ENCODE data around the gene SRGAP2C. TPM values are rescaled to one million over a fixed set of nuclear protein-coding genes. Genes with fewer than 3 reads are reported as not detected.
"Not testable (repeated sequence)": the region's sequence is repeated elsewhere in the genome, so short reads cannot be mapped to it uniquely, and the experiment has no call there.

Gene SRGAP2C
- total and polyA plus RNA-seq, 2 donors (not counting 3 experiments of a cell fraction or from before 2014, with no cell fraction given): 5.6 to 56.4 TPM

DNA sequence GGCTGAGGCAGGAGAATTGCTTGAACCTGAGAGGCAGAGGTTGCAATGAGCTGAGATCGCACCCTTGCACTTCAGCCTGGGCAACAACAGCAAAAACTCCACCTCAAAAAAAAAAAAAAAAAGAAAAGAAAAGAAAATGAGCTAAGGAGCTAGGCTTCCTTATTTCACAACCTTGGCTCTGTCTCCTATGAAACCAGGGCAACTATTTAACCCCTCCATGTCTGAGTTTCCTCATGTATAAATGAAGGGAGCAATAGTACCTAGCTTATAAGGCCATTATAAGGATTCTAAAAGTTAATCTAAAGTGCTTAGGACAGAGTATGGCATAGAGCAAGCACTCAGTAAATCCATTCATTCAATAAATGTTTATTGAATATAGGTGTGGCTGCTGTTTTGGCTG, 33.5 kb upstream of the SRGAP2C start:
- H3K79me2 ChIP-seq (ENCODE audit: control insufficient read depth, insufficient read depth, low read length); H3K4me1 ChIP-seq (ENCODE audit: control insufficient read depth, extremely low read depth, insufficient read depth, low read length); H3K36me3 ChIP-seq (ENCODE audit: control insufficient read depth in 2 of 2, extremely low read depth in 1 of 2, insufficient read depth in 2 of 2, low read length in 2 of 2); dilution Hi-C loops (cut with MboI; ENCODE audit: extremely low pct_ligation_motif_present, low sequenced_read_pairs); H3K4me3 ChIP-seq (replicated peaks in 1 of 3; ENCODE audit: insufficient read depth in 1 of 3, low read depth in 1 of 3, low read length in 3 of 3); H2AFZ ChIP-seq (ENCODE audit: low read depth, low read length); FAIRE-seq; H4K20me1 ChIP-seq (replicated peaks; ENCODE audit: control insufficient read depth, extremely low read depth, insufficient read depth, low read length); H3K9me1 ChIP-seq (replicated peaks; ENCODE audit: control insufficient read depth, extremely low read depth, insufficient read depth, low read length); H3K27me3 ChIP-seq (ENCODE audit: control insufficient read depth in 2 of 2, insufficient read depth in 2 of 2, low read length in 2 of 2); H3K9ac ChIP-seq (replicated peaks; ENCODE audit: extremely low read depth, insufficient read depth, low read length); POLR2A ChIA-PET; H3K27ac ChIP-seq (ENCODE audit: insufficient read depth, low read depth, low read length); CTCF ChIA-PET; H3K4me2 ChIP-seq (ENCODE audit: insufficient read depth, low read length); H3K9me3 ChIP-seq (replicated peaks; ENCODE audit: control insufficient read depth, insufficient read depth, low read length); BruUV-seq (replicated peaks); DNase-seq (ENCODE audit: low read depth, low spot score); intact Hi-C loops (cut with micrococcal nuclease): not testable (repeated sequence)

DNA sequence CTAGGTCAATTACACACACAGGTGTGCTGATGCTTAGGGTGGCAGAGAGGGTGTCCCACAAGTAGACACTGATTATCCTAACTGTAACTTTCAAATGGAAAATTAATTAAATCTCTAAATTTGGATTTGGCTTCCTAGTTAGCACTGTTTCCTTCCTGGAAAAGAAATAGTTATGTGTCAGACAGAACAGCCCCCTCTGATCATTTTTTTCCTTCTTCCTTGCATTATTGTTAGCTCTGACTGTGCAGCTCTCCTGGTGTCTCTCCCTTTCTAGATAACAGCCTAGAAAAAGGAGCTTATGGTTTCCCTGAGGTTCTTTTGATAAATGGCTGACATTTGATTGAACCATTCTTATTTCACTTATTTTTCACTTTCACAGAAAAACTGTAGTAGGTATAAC, 32.0 kb upstream of the SRGAP2C start:
- H3K9ac ChIP-seq (replicated peaks; ENCODE audit: extremely low read depth, insufficient read depth, low read length); H3K4me1 ChIP-seq (ENCODE audit: control insufficient read depth, extremely low read depth, insufficient read depth, low read length); H2AFZ ChIP-seq (ENCODE audit: low read depth, low read length); DNase-seq (ENCODE audit: low read depth, low spot score); FAIRE-seq; H3K36me3 ChIP-seq (ENCODE audit: control insufficient read depth in 2 of 2, extremely low read depth in 1 of 2, insufficient read depth in 2 of 2, low read length in 2 of 2); intact Hi-C loops (cut with micrococcal nuclease); POLR2A ChIA-PET; H3K9me3 ChIP-seq (replicated peaks; ENCODE audit: control insufficient read depth, insufficient read depth, low read length); dilution Hi-C loops (cut with MboI; ENCODE audit: extremely low pct_ligation_motif_present, low sequenced_read_pairs); H3K4me3 ChIP-seq (replicated peaks in 1 of 3; ENCODE audit: insufficient read depth in 1 of 3, low read depth in 1 of 3, low read length in 3 of 3); H3K79me2 ChIP-seq (ENCODE audit: control insufficient read depth, insufficient read depth, low read length); CTCF ChIA-PET; BruUV-seq (replicated peaks); H4K20me1 ChIP-seq (replicated peaks; ENCODE audit: control insufficient read depth, extremely low read depth, insufficient read depth, low read length); H3K27ac ChIP-seq (ENCODE audit: insufficient read depth, low read depth, low read length); H3K9me1 ChIP-seq (replicated peaks; ENCODE audit: control insufficient read depth, extremely low read depth, insufficient read depth, low read length); H3K27me3 ChIP-seq (ENCODE audit: control insufficient read depth in 2 of 2, insufficient read depth in 2 of 2, low read length in 2 of 2); H3K4me2 ChIP-seq (ENCODE audit: insufficient read depth, low read length): not testable (repeated sequence)

DNA sequence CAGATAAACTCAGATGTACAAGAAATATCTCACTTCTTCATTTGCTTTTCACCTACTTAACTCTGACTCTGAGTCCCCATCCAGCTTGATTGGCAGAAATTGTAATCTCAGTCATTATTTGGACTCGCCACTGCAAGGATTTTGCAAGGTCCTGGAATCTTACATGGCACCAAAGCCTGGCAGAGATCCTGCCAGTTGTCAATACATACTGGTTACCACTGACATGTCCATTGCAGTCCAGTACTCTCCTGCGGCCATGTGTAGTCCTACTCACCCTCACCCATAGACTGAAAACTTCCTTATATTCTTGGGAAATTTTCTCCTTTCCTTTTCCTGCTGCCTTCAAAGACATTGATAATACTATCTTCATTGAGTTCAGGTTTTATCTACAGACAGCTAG, 30.0 kb upstream of the SRGAP2C start:
- FAIRE-seq; H3K27me3 ChIP-seq (ENCODE audit: control insufficient read depth in 2 of 2, insufficient read depth in 2 of 2, low read length in 2 of 2); dilution Hi-C loops (cut with MboI; ENCODE audit: extremely low pct_ligation_motif_present, low sequenced_read_pairs): not testable (repeated sequence)

DNA sequence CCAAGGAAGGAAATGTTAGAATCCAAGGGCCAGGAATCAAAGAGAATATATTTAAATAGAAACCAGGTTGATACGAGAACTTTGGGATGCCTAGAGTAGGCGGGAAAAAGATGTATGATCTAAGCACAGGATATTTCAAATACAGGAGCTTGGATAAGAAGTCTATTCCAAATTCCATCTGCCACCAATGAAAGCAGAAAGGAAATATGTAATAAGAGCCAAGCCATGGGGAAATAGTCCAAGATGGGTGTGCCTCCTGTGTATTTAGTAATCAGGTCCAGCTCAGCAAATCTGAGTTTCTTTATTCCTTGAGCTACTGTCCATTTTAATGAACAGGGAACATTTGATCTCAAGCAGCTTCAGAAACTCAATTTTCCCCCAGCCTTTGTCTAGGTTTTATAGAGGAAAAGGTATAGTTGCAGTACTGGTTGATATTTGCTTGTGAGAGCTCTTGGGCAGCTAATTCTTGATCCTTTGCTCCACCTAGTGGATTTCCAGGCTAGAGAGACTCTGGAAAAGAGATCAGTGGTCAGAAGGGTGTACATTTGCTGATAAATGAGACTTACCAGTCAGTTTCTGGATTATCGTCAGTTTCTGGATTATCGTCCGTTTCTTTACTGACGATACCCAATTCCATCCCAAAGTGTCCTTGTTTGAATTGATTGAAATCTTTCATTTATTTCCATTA, 29.0 kb upstream of the SRGAP2C start:
- not testable (repeated sequence) for BruUV-seq (replicated peaks); H3K9ac ChIP-seq (replicated peaks; ENCODE audit: extremely low read depth, insufficient read depth, low read length)
- DNase-seq (ENCODE audit: low read depth, low spot score): peak; percentile 16

More for the DNA sequence above, 30.0 kb upstream of the SRGAP2C start:
- H3K4me2 ChIP-seq (ENCODE audit: insufficient read depth, low read length); H4K20me1 ChIP-seq (replicated peaks; ENCODE audit: control insufficient read depth, extremely low read depth, insufficient read depth, low read length); CTCF ChIA-PET; POLR2A ChIA-PET; H3K36me3 ChIP-seq (ENCODE audit: control insufficient read depth in 2 of 2, extremely low read depth in 1 of 2, insufficient read depth in 2 of 2, low read length in 2 of 2); BruUV-seq (replicated peaks); intact Hi-C loops (cut with micrococcal nuclease); H3K9me3 ChIP-seq (replicated peaks; ENCODE audit: control insufficient read depth, insufficient read depth, low read length); H2AFZ ChIP-seq (ENCODE audit: low read depth, low read length); DNase-seq (ENCODE audit: low read depth, low spot score); H3K9ac ChIP-seq (replicated peaks; ENCODE audit: extremely low read depth, insufficient read depth, low read length); H3K4me1 ChIP-seq (ENCODE audit: control insufficient read depth, extremely low read depth, insufficient read depth, low read length); H3K4me3 ChIP-seq (replicated peaks in 1 of 3; ENCODE audit: insufficient read depth in 1 of 3, low read depth in 1 of 3, low read length in 3 of 3); H3K9me1 ChIP-seq (replicated peaks; ENCODE audit: control insufficient read depth, extremely low read depth, insufficient read depth, low read length); H3K79me2 ChIP-seq (ENCODE audit: control insufficient read depth, insufficient read depth, low read length); H3K27ac ChIP-seq (ENCODE audit: insufficient read depth, low read depth, low read length): not testable (repeated sequence)

More for the DNA sequence above, 29.0 kb upstream of the SRGAP2C start:
- dilution Hi-C loops (cut with MboI; ENCODE audit: extremely low pct_ligation_motif_present, low sequenced_read_pairs); intact Hi-C loops (cut with micrococcal nuclease); H3K4me1 ChIP-seq (ENCODE audit: control insufficient read depth, extremely low read depth, insufficient read depth, low read length); H3K4me3 ChIP-seq (replicated peaks in 1 of 3; ENCODE audit: insufficient read depth in 1 of 3, low read depth in 1 of 3, low read length in 3 of 3); FAIRE-seq; H3K36me3 ChIP-seq (ENCODE audit: control insufficient read depth in 2 of 2, extremely low read depth in 1 of 2, insufficient read depth in 2 of 2, low read length in 2 of 2); H3K79me2 ChIP-seq (ENCODE audit: control insufficient read depth, insufficient read depth, low read length); H3K9me1 ChIP-seq (replicated peaks; ENCODE audit: control insufficient read depth, extremely low read depth, insufficient read depth, low read length); H3K27ac ChIP-seq (ENCODE audit: insufficient read depth, low read depth, low read length); H4K20me1 ChIP-seq (replicated peaks; ENCODE audit: control insufficient read depth, extremely low read depth, insufficient read depth, low read length); H3K9me3 ChIP-seq (replicated peaks; ENCODE audit: control insufficient read depth, insufficient read depth, low read length); H2AFZ ChIP-seq (ENCODE audit: low read depth, low read length); H3K27me3 ChIP-seq (ENCODE audit: control insufficient read depth in 2 of 2, insufficient read depth in 2 of 2, low read length in 2 of 2); CTCF ChIA-PET; H3K4me2 ChIP-seq (ENCODE audit: insufficient read depth, low read length); POLR2A ChIA-PET: not testable (repeated sequence)
